Large intestine (tissue), 12 donors: ENCODE measurements around the gene TMEM145. TPM values are rescaled to one million over a fixed set of nuclear protein-coding genes. Genes with fewer than 3 reads are reported as not detected.
"Not testable (repeated sequence)": the region's sequence is repeated elsewhere in the genome, so short reads cannot be mapped to it uniquely, and the experiment has no call there.

Experiments
- DNase-seq, 2 donors: peaks; one replicate each; pipeline versions ENCODE4 v3.0.0 to v3.0.0-alpha.2; 2013
- H3K27ac ChIP-seq: one replicate; pipeline ENCODE4 v1.5.1; 2013; ENCODE audit warnings: low read length
- H3K27me3 ChIP-seq: 2 replicates; pipeline ENCODE4 v1.6.1; 2013; ENCODE audit warnings: low read length; ENCODE audit not compliant: control insufficient read depth, insufficient read depth
- H3K36me3 ChIP-seq: 2 replicates; pipeline ENCODE4 v1.6.1; 2013; ENCODE audit warnings: low read length; ENCODE audit not compliant: control insufficient read depth, insufficient read depth
- H3K4me1 ChIP-seq: one replicate; pipeline ENCODE4 v1.6.1; 2013; ENCODE audit warnings: low read length; ENCODE audit not compliant: control insufficient read depth, insufficient read depth
- H3K4me3 ChIP-seq: one replicate; pipeline ENCODE4 v1.5.1; 2013; ENCODE audit warnings: low read length
- H3K9me3 ChIP-seq: one replicate; pipeline ENCODE4 v1.6.1; 2013; ENCODE audit warnings: mild to moderate bottlenecking, low read depth, low read length, moderate library complexity; ENCODE audit not compliant: control insufficient read depth
- WGBS: methylation state at CpG from one replicate; pipeline ENCODE4 v1.1.5; 2013; ENCODE audit warnings: low lambda C conversion rate; ENCODE audit not compliant: insufficient coverage; 5-methylcytosine and 5-hydroxymethylcytosine counted together
- long read RNA-seq, 11 donors: transcript quantifications; one replicate each; lab custom pipeline, GENCODE V29; 2026
- polyA plus RNA-seq: library from polyadenylated mRNA; unstranded; fragments of 120-200 nt; gene quantifications from one replicate; pipeline ENCODE4 v1.2.1, GENCODE V29; 2013

TMEM145 gene
- polyA plus RNA-seq: 3.3 TPM
- long read RNA-seq, donor 1: 0 reads
- long read RNA-seq, donor 2: 0 reads
- long read RNA-seq, donor 3: 0 reads
- long read RNA-seq, donor 4: 0 reads
- long read RNA-seq, donor 5: 0 reads
- long read RNA-seq, donor 6: 0 reads
- long read RNA-seq, donor 7: 0 reads
- long read RNA-seq, donor 8: 0 reads
- long read RNA-seq, donor 9: 0 reads
- long read RNA-seq, donor 10: 0 reads
- long read RNA-seq, donor 11: 0 reads

GRCh38 chr19:42313096-42313839, at the start of gene TMEM145:
TMEM145 (plus strand) TSS chr19:42313309; CDS start chr19:42313377, 68 bp downstream.
- H3K4me1 ChIP-seq: peaks cover 2% of the 10 kb centered on the region
- peak in 1 of 2 donors; percentile 71 for DNase-seq

GRCh38 chr19:42266105-42266504, 47.0 kb upstream of the TMEM145 start:
- not testable (repeated sequence) for H3K27me3 ChIP-seq, H3K36me3 ChIP-seq, H3K4me3 ChIP-seq, DNase-seq, H3K27ac ChIP-seq, H3K9me3 ChIP-seq
- H3K4me1 ChIP-seq: peaks cover 20% of the 10 kb centered on the region
- WGBS: no CpG with 5 or more reads among the region's 4 CpGs

More at GRCh38 chr19:42313096-42313839, at the start of gene TMEM145:
- WGBS: no CpG with 5 or more reads among the region's 67 CpGs
- no peak within 1 kb of the TSS for H3K27ac ChIP-seq
- peaks cover 3% of the 10 kb centered on the region for H3K9me3 ChIP-seq
- H3K27me3 ChIP-seq: peaks cover 46% of the 10 kb centered on the region
- no peaks in the 10 kb centered on the region for H3K36me3 ChIP-seq
- H3K4me3 ChIP-seq: peak within 1 kb of the TSS; percentile 39

DNA sequence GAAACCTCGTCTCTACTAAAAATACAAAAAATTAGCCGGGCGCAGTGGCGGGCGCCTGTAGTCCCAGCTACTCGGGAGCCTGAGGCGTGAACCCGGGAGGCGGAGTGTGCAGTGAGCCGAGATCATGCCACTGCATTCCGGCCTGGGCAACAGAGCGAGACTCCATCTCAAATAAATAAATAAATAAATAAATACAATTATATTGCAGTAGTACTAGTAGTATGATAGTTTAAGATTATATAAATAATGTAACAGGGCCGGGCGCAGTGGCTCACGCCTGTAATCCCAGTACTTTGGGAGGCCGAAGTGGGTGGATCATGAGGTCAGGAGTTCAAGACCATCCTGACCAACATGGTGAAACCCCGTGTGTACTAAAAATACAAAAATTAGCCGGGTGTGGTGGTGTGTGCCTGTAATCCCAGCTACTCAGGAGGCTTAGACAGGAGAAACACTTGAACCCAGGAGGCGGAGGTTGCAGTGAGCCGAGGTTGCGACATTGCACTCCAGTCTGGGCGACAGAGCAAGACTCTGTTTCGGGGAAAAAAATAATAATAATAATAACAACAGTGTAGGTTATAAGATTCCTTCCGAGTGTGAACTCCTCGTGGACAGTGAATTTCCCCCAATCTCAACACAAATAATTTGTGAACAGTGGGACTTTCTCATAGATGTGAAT, 46.0 kb upstream of the TMEM145 start:
- not testable (repeated sequence) for H3K27ac ChIP-seq, DNase-seq, H3K27me3 ChIP-seq, H3K9me3 ChIP-seq, H3K36me3 ChIP-seq, H3K4me3 ChIP-seq
- peaks cover 28% of the 10 kb centered on the region for H3K4me1 ChIP-seq
- WGBS: 88% methylated on average over 3 of the region's 25 CpGs

DNA sequence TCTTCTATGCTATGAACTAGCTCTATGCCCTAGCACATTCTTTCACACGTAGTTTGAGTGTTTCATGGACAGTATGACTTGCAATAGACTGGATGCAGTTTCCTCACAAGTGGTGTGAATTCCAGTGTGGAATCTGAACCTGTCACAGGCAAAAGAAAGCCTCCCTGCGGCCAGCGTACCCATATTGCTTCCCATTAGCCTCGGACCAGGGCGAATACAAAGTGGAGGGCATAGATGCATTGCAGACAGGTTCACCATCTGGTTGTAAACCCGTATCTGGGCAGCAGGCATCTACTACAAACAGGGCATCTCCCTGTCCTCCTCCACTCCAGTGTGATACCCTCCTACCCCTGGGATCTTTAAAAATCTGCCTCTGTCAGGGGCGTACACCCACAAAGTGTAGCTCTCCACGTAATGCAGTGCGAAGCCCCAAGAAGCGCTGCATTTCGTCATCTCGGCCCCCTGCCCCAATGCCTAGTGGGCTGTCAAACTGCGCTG, 45.4 kb upstream of the TMEM145 start:
- Histone ChIP-seq H3K9me3 (no peaks in the 10 kb centered on the region), H3K27ac (peak overlapping the region; percentile 90), H3K4me3 (peak overlapping the region; percentile 70), H3K36me3 (peaks cover 13% of the 10 kb centered on the region), H3K27me3 (no peaks in the 10 kb centered on the region), H3K4me1 (peaks cover 28% of the 10 kb centered on the region)
- no CpG with 5 or more reads among the region's 13 CpGs for whole genome bisulfite sequencing
- peak in 1 of 2 donors; percentile 22 for DNase-seq

GRCh38 chr19:42268142-42268703, 44.9 kb upstream of the TMEM145 start:
- peaks cover 18% of the 10 kb centered on the region for H3K36me3 ChIP-seq
- no CpG with 5 or more reads among the region's 46 CpGs for WGBS
- no peaks in the 10 kb centered on the region for H3K9me3 ChIP-seq
- H3K27me3 ChIP-seq: no peaks in the 10 kb centered on the region
- peaks cover 28% of the 10 kb centered on the region for H3K4me1 ChIP-seq
- peak overlapping the region; percentile 70 for H3K4me3 ChIP-seq
- DNase-seq: peak; percentile 100
- H3K27ac ChIP-seq: peak overlapping the region; percentile 90

- H3K9me3 ChIP-seq: no peaks in the 10 kb centered on the region
- peak within 1 kb of the TSS; percentile 90 for H3K27ac ChIP-seq
- peaks cover 25% of the 10 kb centered on the region for H3K36me3 ChIP-seq
- peak within 1 kb of the TSS; percentile 70 for H3K4me3 ChIP-seq
- peaks cover 28% of the 10 kb centered on the region for H3K4me1 ChIP-seq
- no CpG with 5 or more reads among the region's 52 CpGs for WGBS
- no peaks in the 10 kb centered on the region for H3K27me3 ChIP-seq
- DNase-seq: peak; percentile 100
Measured at GRCh38 chr19:42268704-42269477, 44.2 kb upstream of the TMEM145 start, which contains the start of gene CIC. CIC (plus strand) TSS chr19:42269252; CDS start chr19:42271784, 2,532 bp downstream.

- peaks cover 28% of the 10 kb centered on the region for H3K4me1 ChIP-seq
- H3K27me3 ChIP-seq: no peaks in the 10 kb centered on the region
- DNase-seq: peak in 1 of 2 donors; percentile 44
- 0% methylated on average over 2 of the region's 10 CpGs for WGBS
- peaks cover 33% of the 10 kb centered on the region for H3K36me3 ChIP-seq
- H3K4me3 ChIP-seq: peak overlapping the region; percentile 63
- H3K27ac ChIP-seq: peak overlapping the region; percentile 86
- no peaks in the 10 kb centered on the region for H3K9me3 ChIP-seq
Measured at GRCh38 chr19:42269478-42270345, 43.4 kb upstream of the TMEM145 start.

- H3K36me3 ChIP-seq: peaks cover 40% of the 10 kb centered on the region
- no peaks in the 10 kb centered on the region for H3K27me3 ChIP-seq
- H3K4me1 ChIP-seq: peaks cover 31% of the 10 kb centered on the region
- no CpG with 5 or more reads among the region's 18 CpGs for WGBS
- H3K9me3 ChIP-seq: no peaks in the 10 kb centered on the region
- H3K27ac ChIP-seq: peak overlapping the region; percentile 86
- H3K4me3 ChIP-seq: peak overlapping the region; percentile 63
- DNase-seq: peak in 1 of 2 donors; percentile 54
Measured at GRCh38 chr19:42270346-42271044, 42.6 kb upstream of the TMEM145 start.
